GM12878 (cell line): ENCODE measurements around the gene PARN. TPM values are rescaled to one million over a fixed set of nuclear protein-coding genes. Genes with fewer than 3 reads are reported as not detected.
"Not testable (repeated sequence)": the region's sequence is repeated elsewhere in the genome, so short reads cannot be mapped to it uniquely, and the experiment has no call there.

Experiments
- ATAC-seq: fragments of 200-7000 bp; cut with Tn5 transposase; 3 replicates; pipeline ENCODE4 v1.9.1; 2020; ENCODE audit warnings: mild to moderate bottlenecking, moderate library complexity
- BruUV-seq: library from RNA; stranded (reverse); fragments of 400-500 nt; replicated peaks from 2 replicates; lab custom pipeline; 2021; lab: Mats Ljungman, UMichigan
- CTCF ChIA-PET: fragments of 300-600 bp; sonication (Branson Sonifier 250); formaldehyde crosslinking; extraction: SDS; loops from one replicate; lab custom pipeline; 2021; ENCODE audit warnings: inconsistent platforms; lab: Yijun Ruan, JAX
- POLR2A ChIA-PET: fragments of 350-600 bp; formaldehyde crosslinking; extraction: SDS; loops from one replicate; lab custom pipeline; 2021; ENCODE audit warnings: inconsistent platforms; lab: Charles Lee
- RAD21 ChIA-PET: fragments of 300-600 bp; sonication (Branson Sonifier 250); formaldehyde crosslinking; loops from one replicate; lab custom pipeline; 2023; ENCODE audit warnings: antibody characterized with exemption; ENCODE audit not compliant: unreplicated experiment; lab: Charles Lee
- SMC1A ChIA-PET: fragments of 300-600 bp; sonication (Branson Sonifier 250); formaldehyde crosslinking; loops from one replicate; lab custom pipeline; 2023; ENCODE audit not compliant: unreplicated experiment, uncharacterized antibody; lab: Charles Lee
- DNase-seq: peaks from one replicate; pipeline ENCODE4 v3.0.0-alpha.2; 2011; ENCODE audit warnings: low read depth, low spot score
- FAIRE-seq: peaks from 3 replicates; lab custom pipeline; 2011; peaks lifted over from hg19 to GRCh38; lab: Jason Lieb, UNC
- H2AFZ ChIP-seq: 2 replicates; pipeline ENCODE4 v1.6.0; 2011; ENCODE audit warnings: low read depth, low read length, control low read depth; ENCODE audit not compliant: control insufficient read depth
- H3K27ac ChIP-seq: 2 replicates; pipeline ENCODE4 v1.5.1; 2011; ENCODE audit warnings: control low read depth; ENCODE audit not compliant: control insufficient read depth, insufficient read depth
- H3K27me3 ChIP-seq, 2 experiments: replicated peaks in 1 of 2; 2 replicates each; pipeline versions ENCODE4 v1.6.0 to v1.6.1; 2011; ENCODE audit warnings: low read length in 1 of 2; ENCODE audit not compliant: control insufficient read depth in 2 of 2, insufficient read depth in 2 of 2
- H3K36me3 ChIP-seq, 2 experiments: 2 replicates each; pipeline ENCODE4 v1.5.1; 2011; ENCODE audit warnings: low read length in 1 of 2; ENCODE audit not compliant: control insufficient read depth in 2 of 2, insufficient read depth in 2 of 2
- H3K4me1 ChIP-seq: 2 replicates; pipeline ENCODE4 v1.6.1; 2011; ENCODE audit warnings: mild to moderate bottlenecking, low read length, moderate library complexity, mixed read lengths; ENCODE audit not compliant: control insufficient read depth, insufficient read depth
- H3K4me2 ChIP-seq: 2 replicates; pipeline ENCODE4 v1.6.0; 2011; ENCODE audit warnings: control low read depth; ENCODE audit not compliant: control insufficient read depth, insufficient read depth
- H3K4me3 ChIP-seq: fragments of 200-600 bp; sonication (generic); 2 replicates; pipeline ENCODE4 v1.5.1; 2016
- H3K79me2 ChIP-seq: 2 replicates; pipeline ENCODE4 v1.6.0; 2011; ENCODE audit warnings: low read length; ENCODE audit not compliant: control insufficient read depth, insufficient read depth
- H3K9ac ChIP-seq: 2 replicates; pipeline ENCODE4 v1.8.0; 2011; ENCODE audit warnings: low read length, control low read depth, mixed read lengths; ENCODE audit not compliant: control insufficient read depth, insufficient read depth
- H3K9me3 ChIP-seq: replicated peaks from 3 replicates; pipeline ENCODE4 v1.5.1; 2011; ENCODE audit warnings: mild to moderate bottlenecking, low read length; ENCODE audit not compliant: control insufficient read depth, insufficient read depth
- H4K20me1 ChIP-seq: 2 replicates; pipeline ENCODE4 v1.6.0; 2011; ENCODE audit not compliant: control insufficient read depth, insufficient read depth
- BHLHE40 ChIP-seq, 2 experiments: fragments of 450-650 bp in 1 of 2; IDR thresholded peaks; 2 replicates each; pipeline ENCODE4 v1.6.1; 2011 to 2017; ENCODE audit warnings: low read depth in 2 of 2, borderline replicate concordance in 1 of 2, improper control_type of control experiment in 1 of 2, low read length in 1 of 2, mild to moderate bottlenecking in 1 of 2
- WGBS: methylation state at CpG from one replicate; pipeline ENCODE4 v1.1.6; 2016; ENCODE audit warnings: low lambda C conversion rate; ENCODE audit not compliant: insufficient replicate concordance, insufficient coverage; ENCODE audit errors: missing lambda C conversion rate; 5-methylcytosine and 5-hydroxymethylcytosine counted together
- in situ Hi-C: fragments of 300-500 bp; cut with MboI; formaldehyde crosslinking; loops from 9 replicates; pipeline ENCODE4 v1.14.3; 2018; ENCODE audit warnings: mixed read lengths
- intact Hi-C: fragments of 100-400 bp; cut with micrococcal nuclease; formaldehyde crosslinking; loops from one replicate; pipeline ENCODE4 v1.14.2; 2022; ENCODE audit not compliant: unreplicated experiment
- polyA plus RNA-seq, 11 experiments: library from polyadenylated mRNA; depleted of rRNA in 4 of 11; unstranded in 6 of 11; stranded (reverse) in 5 of 11; fragments of >200 nt; fragmentation: Nextera tagmentation in 4 of 11; fragmentation: Illumina TruSeq in 1 of 11; extraction: Ambion mirVana in 4 of 11; extraction: Trizol in 1 of 11; gene quantifications; 1 replicate in 1 of 11; 2 replicates in 10 of 11; pipeline versions ENCODE4 v1.2.1 to v1.2.3, GENCODE V29; 2011 to 2016; ENCODE audit warnings: inconsistent platforms in 2 of 11, missing spikeins in 2 of 11, low read depth in 1 of 11
- total RNA-seq, 4 experiments: library from RNA; depleted of rRNA in 3 of 4; stranded (reverse); fragments of >200 nt in 3 of 4; fragmentation: Illumina TruSeq in 1 of 4; extraction: Trizol in 1 of 4; gene quantifications; 2 replicates each; pipeline versions ENCODE4 v1.2.1 to v1.2.3, GENCODE V29; 2013 to 2021

PARN gene
- total and polyA plus RNA-seq, 10 of the 15 experiments (the other 5 are each of a cell fraction or from before 2014, with no cell fraction given), result 15.6 to 77.3 (median 47.7) TPM

DNA sequence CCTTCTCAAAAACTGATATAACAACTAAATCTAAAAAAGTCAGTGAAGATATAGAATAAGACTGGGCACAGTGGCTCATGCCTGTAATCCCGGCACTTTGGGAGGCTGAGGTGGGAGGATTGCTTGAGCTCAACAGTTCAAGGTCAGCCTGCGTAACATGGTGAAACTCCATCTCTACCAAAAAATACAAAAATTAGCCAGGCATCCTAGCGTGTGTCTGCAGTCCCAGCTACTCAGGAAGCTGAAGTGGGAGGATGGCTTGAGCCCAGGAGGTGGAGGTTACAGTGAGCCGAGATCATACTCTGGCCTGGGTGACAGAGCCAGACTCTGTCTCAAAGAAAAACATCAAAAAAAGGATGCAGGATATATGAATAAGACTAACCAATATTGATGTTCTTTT is 85.2 kb downstream of the PARN start:
- H3K4me3 ChIP-seq, H3K4me2 ChIP-seq, H3K27me3 ChIP-seq, FAIRE-seq, RAD21 ChIA-PET, H3K4me1 ChIP-seq, intact Hi-C loops, H3K27ac ChIP-seq, H3K9me3 ChIP-seq, H4K20me1 ChIP-seq, BruUV-seq, ATAC-seq, DNase-seq, H2AFZ ChIP-seq, H3K79me2 ChIP-seq, H3K9ac ChIP-seq, POLR2A ChIA-PET: not testable (repeated sequence)
- peaks cover 0 to 20% of the 10 kb centered on the region in 2 experiments for H3K36me3 ChIP-seq
- in situ Hi-C loops, result loop anchor here (5.0 kb wide), 1 partner anchor 53 kb away; no protein-coding TSS in a partner anchor
- 99% methylated on average over 4 of the region's 4 CpGs for WGBS
- ChIA-PET SMC1A (interaction anchor here (1.2 kb wide), 1 partner anchor 9 kb away, joined by 4 read pairs; no protein-coding TSS in a partner anchor), CTCF (interaction anchor here (1.1 to 1.4 kb wide), 2 partner anchors 13 to 295 kb away, joined by 3 to 6 read pairs; no protein-coding TSS in a partner anchor)

GRCh38 chr16:14539631-14540030 is 90.4 kb downstream of the PARN start:
- DNase-seq, result no peak
- BruUV-seq, result no TSS peak
- Histone ChIP-seq H3K4me1 (no peaks in the 10 kb centered on the region), H3K27ac (no peak overlapping the region), H2AFZ (no peak overlapping the region), H3K9me3 (peaks cover 7% of the 10 kb centered on the region; the same call in 2 of the 3 replicates), H3K4me2 (no peak overlapping the region), H4K20me1 (no peaks in the 10 kb centered on the region), H3K27me3 (no peaks in the 10 kb centered on the region), H3K36me3 (peaks cover 0 to 19% of the 10 kb centered on the region in 2 experiments; a peak in 3 of 4 replicates), H3K4me3 (no peak overlapping the region), H3K79me2 (no peaks in the 10 kb centered on the region), H3K9ac (no peak overlapping the region)
- intact Hi-C loops, result no loop called here
- no peak for TF ChIP-seq BHLHE40 (IDR thresholded peaks at IDR 0.05; ENCODE audit: borderline replicate concordance in 1 of 2, low read depth in 2 of 2, low read length in 1 of 2)
- ChIA-PET CTCF (no interaction called here), SMC1A (no interaction called here), RAD21 (no interaction called here), POLR2A (no interaction called here)
- in situ Hi-C loops, result loop anchor here (5.0 kb wide), 1 partner anchor 47 kb away; no protein-coding TSS in a partner anchor
- FAIRE-seq, result no peak
- ATAC-seq, result no peak
- WGBS, result 89% methylated on average over 2 of the region's 2 CpGs
